Measurements from ENCODE around the gene IL1RAPL2. TPM values are rescaled to one million over a fixed set of nuclear protein-coding genes. Genes with fewer than 3 reads are reported as not detected.

Gene IL1RAPL2
- total and polyA plus RNA-seq, 2 of the 8 experiments (the other 6 are each of a cell fraction or from before 2014, with no cell fraction given) = 0.20 to 1.3 TPM

DNA sequence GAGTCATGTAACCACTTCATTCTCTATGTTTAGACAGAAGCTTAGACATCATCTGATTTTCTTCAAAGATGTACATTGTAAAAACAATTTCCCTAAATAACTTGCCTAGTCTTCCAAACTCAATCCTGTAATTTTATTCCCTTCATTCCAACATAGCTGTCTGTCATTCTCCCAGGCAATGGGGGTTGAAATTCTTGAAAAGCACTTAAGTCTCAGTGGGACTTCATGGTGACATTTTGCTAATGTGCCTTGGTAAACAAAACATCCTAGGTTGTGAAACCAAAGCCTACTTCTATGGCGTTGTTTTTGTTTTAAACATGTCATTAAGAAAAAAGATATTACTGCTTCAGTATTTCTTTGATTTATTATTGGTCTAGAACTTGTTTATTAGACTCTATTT lies 1134.3 kb downstream of the IL1RAPL2 start:
- Histone ChIP-seq H2BK5ac (ENCODE audit: low read depth, low read length) (no peak overlapping the region), H3K9ac (replicated peaks in 1 of 4; ENCODE audit: extremely low read depth in 1 of 4, low read depth in 3 of 4, low read length in 3 of 4) (no peak overlapping the region), H3K9me3 (ENCODE audit: insufficient read depth in 2 of 2, low read depth in 1 of 2, low read length in 1 of 2) (no peaks in the 10 kb centered on the region), H3K14ac (ENCODE audit: insufficient read length) (no peak overlapping the region), H3K4me2 (ENCODE audit: insufficient read depth in 1 of 2, low read depth in 2 of 2, low read length in 2 of 2) (no peak overlapping the region), H3K27ac (ENCODE audit: low read depth, low read length) (no peak overlapping the region), H3K23ac (ENCODE audit: insufficient read length) (no peak overlapping the region), H4K91ac (replicated peaks; ENCODE audit: insufficient read length, low read length) (no peak overlapping the region), H3K79me1 (ENCODE audit: low read depth, low read length) (no peaks in the 10 kb centered on the region), H2AK5ac (ENCODE audit: low read depth, low read length) (no peak overlapping the region), H2BK15ac (ENCODE audit: low read length) (no peak overlapping the region), H2BK20ac (ENCODE audit: low read length) (no peak overlapping the region), H3K79me2 (ENCODE audit: control insufficient read depth in 1 of 2, insufficient read depth in 2 of 2, low read length in 2 of 2) (no peaks in the 10 kb centered on the region), H3K27me3 (replicated peaks in 1 of 4; ENCODE audit: control insufficient read depth in 3 of 4, extremely low read depth in 1 of 4, insufficient read depth in 3 of 4, low read length in 3 of 4) (no peaks in the 10 kb centered on the region), H3K4me3 (ENCODE audit: extremely low read depth in 1 of 4, insufficient read depth in 2 of 4, low read depth in 3 of 4, low read length in 4 of 4) (no peak overlapping the region), H3K23me2 (ENCODE audit: low read depth, low read length) (no peaks in the 10 kb centered on the region), H4K8ac (ENCODE audit: extremely low read depth, insufficient read depth, low read length) (no peak overlapping the region), H3K18ac (ENCODE audit: extremely low read depth, low read length) (no peak overlapping the region), H4K5ac (ENCODE audit: insufficient read length, low read depth, low read length) (no peak overlapping the region), H3K4me1 (replicated peaks in 1 of 4; ENCODE audit: control insufficient read depth in 3 of 4, insufficient read depth in 4 of 4, low read length in 3 of 4) (peaks cover 0 to 2% (median 0%) of the 10 kb centered on the region in 4 experiments; a peak in 1 of 7 replicates), H3K4ac (replicated peaks; ENCODE audit: insufficient read length, low read depth, low read length) (no peak overlapping the region), H2AFZ (ENCODE audit: low read length) (no peak overlapping the region), H2BK12ac (ENCODE audit: low read depth, low read length) (no peak overlapping the region), H3K56ac (replicated peaks; ENCODE audit: insufficient read length, low read depth, low read length) (no peak overlapping the region), H4K20me1 (replicated peaks in 1 of 2; ENCODE audit: control insufficient read depth in 1 of 2, insufficient read depth in 2 of 2, low read length in 2 of 2) (no peaks in the 10 kb centered on the region), H2BK120ac (replicated peaks; ENCODE audit: low read depth, low read length) (no peak overlapping the region), H3K36me3 (ENCODE audit: control insufficient read depth in 2 of 4, insufficient read depth in 4 of 4, low read length in 3 of 4) (no peaks in the 10 kb centered on the region)
- no peak for DNase-seq (ENCODE audit: low read depth in 1 of 2, low spot score in 2 of 2)
- POLR2A ChIA-PET (ENCODE audit: partially characterized antibody) = no interaction called here
- no peak for TF ChIP-seq RAD21 (IDR thresholded peaks at IDR 0.05 in 1 of 2, conservative IDR thresholded peaks at IDR 0.05 in 1 of 2; ENCODE audit: low read depth in 2 of 2, low read length in 2 of 2)
- no peak for TF ChIP-seq POLR2A (IDR thresholded peaks at IDR 0.05; ENCODE audit: control extremely low read depth in 1 of 2, low read depth in 2 of 2, low read length in 2 of 2)
- TF ChIP-seq HDAC2 (IDR thresholded peaks at IDR 0.05; ENCODE audit: borderline replicate concordance in 1 of 2, low read depth in 2 of 2, low read length in 2 of 2) = no peak
- TF ChIP-seq RXRA (IDR thresholded peaks at IDR 0.05; ENCODE audit: insufficient read depth, low read depth, low read length) = no peak
- CTCF ChIA-PET (ENCODE audit: partially characterized antibody) = no interaction called here
- no peak for FAIRE-seq
- 67% methylated on average over 1 of the region's 1 CpG; no CpG with 5 or more reads in 1 of the 2 experiments for WGBS, 2 experiments (ENCODE audit: extremely low coverage in 1 of 2, insufficient coverage in 1 of 2, insufficient read length in 1 of 2, insufficient replicate concordance in 2 of 2, low coverage in 1 of 2, low lambda C conversion rate in 2 of 2, missing lambda C conversion rate in 1 of 2)

Measured in H1 (cell line).